Gastrocnemius medialis (tissue), 4 donors: ENCODE results near the gene STAP2.

Experiments used
- POLR2A ChIP-seq, 2 donors: fragments of 450-650 bp; IDR thresholded peaks; one replicate each; pipeline ENCODE4 v1.6.1; 2017; ENCODE audit warnings: antibody characterized with exemption in 2 of 2, mild to moderate bottlenecking in 2 of 2, moderate library complexity in 2 of 2
- TF ChIP-seq, protein P1 (sequence below), 5 experiments: fragments of 450-650 bp in 3 of 5; fragments of 200-600 bp in 2 of 5; sonication (generic) in 2 of 5; IDR thresholded peaks in 4 of 5; conservative IDR thresholded peaks in 1 of 5; 1 replicate in 4 of 5; 2 replicates in 1 of 5; pipeline ENCODE4 v1.5.1; 2016 to 2019; ENCODE audit warnings: antibody characterized with exemption in 5 of 5, mild to moderate bottlenecking in 3 of 5, moderate library complexity in 3 of 5

DNA sequence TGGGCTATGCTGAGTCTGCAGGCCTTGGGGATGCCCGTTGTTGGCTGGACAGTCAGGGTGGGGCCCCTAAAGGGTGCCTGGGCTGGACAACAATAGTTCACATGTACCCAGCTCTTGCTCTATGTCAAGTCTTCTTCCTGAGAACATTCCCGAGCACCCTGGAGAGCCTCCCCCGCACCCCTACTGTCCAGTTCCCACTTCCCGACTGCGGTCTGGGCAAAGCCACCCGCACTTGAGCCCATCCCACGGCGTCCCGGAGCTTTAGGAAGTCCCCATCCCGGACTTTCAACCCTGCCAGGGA is 3.6 kb upstream of the STAP2 start:
- TF ChIP-seq, protein P1, sequence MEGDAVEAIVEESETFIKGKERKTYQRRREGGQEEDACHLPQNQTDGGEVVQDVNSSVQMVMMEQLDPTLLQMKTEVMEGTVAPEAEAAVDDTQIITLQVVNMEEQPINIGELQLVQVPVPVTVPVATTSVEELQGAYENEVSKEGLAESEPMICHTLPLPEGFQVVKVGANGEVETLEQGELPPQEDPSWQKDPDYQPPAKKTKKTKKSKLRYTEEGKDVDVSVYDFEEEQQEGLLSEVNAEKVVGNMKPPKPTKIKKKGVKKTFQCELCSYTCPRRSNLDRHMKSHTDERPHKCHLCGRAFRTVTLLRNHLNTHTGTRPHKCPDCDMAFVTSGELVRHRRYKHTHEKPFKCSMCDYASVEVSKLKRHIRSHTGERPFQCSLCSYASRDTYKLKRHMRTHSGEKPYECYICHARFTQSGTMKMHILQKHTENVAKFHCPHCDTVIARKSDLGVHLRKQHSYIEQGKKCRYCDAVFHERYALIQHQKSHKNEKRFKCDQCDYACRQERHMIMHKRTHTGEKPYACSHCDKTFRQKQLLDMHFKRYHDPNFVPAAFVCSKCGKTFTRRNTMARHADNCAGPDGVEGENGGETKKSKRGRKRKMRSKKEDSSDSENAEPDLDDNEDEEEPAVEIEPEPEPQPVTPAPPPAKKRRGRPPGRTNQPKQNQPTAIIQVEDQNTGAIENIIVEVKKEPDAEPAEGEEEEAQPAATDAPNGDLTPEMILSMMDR (IDR thresholded peaks at IDR 0.05 in 4 of 5, conservative IDR thresholded peaks at IDR 0.05 in 1 of 5): no peak
- no peak for TF ChIP-seq POLR2A (IDR thresholded peaks at IDR 0.05)
